IPS-NIHi11 (cell line): Measurements from ENCODE around the gene GRP.
"Not testable (repeated sequence)": the region's sequence is repeated elsewhere in the genome, so short reads cannot be mapped to it uniquely, and the experiment has no call there.

Source experiments
- DNase-seq: peaks from one replicate; pipeline ENCODE4 v3.0.0; 2012; ENCODE audit warnings: mixed read lengths, low spot score

The GRP gene

DNA sequence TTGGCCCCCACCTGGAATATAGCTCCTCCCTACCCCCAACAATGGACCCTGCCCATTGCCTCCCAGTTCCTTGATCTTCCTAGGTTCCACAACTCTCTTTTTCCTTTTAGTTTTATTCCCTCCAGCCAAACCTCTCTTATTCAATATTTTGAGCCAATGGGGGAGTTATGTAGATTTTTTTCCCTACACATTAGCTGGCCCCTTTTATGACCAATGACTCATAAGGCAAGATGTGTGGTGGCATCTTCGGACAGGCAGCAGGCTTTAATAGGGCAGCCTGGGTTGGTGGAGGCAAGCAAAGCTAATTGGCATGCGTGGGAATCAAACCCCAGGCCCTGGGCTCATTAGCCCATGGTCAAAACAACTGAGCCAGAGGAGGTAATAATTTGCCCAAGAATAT is 9.2 kb downstream of the GRP start:
- no peak for DNase-seq

DNA sequence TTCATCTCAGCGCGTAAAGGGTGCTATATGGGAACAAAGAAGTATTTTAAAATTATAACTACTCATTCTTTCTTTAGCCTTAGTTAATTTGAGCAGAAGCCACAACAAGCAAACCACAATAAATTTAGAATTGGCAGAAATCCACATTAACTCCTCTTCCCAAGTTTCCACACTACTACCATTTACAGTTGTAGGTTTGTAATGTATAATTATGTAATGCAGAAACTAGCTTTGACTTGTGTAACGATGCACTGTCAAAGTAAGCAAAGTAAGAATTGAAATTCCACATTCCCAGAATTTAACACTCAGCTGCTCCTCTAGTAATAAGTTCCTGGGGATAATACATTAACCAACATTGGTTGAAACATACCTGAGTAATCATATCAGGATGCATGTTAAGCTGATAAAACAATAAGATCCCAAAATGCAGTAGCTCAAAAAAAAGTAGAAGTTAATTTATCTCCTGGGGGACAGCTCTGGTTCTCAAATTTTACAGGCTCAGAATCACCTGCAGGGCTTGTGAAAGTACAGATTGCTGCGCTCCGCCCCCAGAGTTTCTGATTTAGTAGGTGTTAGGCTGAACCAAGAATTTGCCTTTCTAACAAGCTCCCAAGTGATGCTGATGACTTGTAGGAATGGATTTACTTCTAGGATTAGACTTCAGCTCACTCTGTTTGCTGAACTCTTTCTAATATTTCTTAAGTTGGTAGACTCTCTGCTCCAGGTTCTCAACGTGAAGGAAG is 9.9 kb downstream of the GRP start:
- no peak for DNase-seq

DNA sequence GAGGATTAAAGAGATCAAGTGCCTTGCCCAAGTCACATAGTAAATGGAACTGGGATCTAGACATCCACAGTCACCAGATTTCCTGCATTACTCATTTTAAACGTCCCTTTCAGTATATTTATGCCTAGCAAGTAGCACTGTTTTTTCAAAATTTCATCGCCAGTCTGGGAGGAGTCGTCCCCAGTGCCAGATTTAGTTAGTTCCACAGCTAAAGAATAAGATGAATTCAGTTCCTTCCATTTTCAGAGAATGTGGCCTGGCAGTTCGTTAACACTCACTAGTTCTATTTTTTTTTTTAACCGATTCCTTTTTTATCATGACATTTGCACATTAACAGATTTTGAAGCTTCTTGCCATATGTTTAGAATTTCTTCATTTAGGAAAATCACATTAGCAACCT is 11.2 kb downstream of the GRP start:
- no peak for DNase-seq

DNA sequence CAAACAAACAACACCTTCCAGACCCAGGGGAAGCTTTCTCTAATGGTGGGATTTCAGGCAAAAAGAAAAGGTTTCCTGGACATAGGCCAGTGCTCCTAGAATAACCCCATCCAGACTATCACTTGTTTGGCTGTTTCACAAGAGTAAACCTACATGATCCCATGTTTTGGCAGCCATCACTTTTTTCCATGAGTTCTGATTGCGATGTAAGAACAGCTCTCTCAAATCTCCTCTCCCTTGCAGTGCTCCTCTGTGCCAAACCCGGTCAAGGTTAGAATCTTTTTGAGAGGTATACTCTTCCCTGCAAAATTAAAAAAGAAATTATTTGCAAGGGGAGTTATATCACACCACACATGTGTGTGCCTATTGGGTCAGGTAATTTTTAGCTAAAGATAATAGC is 11.9 kb downstream of the GRP start:
- DNase-seq = no peak

DNA sequence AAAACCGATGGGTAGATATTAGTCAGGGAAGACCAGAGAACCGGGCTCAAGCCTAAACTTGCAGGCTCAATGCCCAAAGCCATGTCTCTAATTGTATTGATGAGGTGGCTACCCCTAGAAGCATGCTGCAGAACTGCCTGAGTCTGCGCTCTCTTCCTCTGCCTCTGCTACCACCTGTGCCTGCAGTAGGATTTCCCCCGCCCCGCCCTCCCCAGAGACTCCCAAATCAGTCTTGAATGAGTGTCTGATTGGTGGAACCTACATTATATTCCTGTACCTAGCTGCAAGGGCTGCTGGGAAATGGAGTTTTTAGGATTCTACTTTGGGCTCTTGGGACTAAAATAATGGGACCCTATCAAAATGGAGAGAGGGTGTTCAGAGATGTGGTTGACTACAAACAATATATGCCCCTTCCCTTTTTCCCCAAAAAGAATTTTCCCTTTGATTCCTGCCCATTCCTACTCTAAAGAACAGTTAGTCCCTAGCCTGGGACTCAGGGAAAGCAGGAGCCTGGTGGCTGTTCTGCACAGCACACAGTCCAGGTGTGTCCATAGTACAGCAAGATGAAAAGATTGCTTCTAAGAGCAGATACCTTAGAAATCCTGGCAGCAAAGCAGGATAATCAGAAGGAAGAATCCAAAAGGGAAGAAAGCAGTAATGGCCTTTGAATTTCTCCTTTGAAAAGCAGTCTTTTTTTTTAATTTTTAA is 12.5 kb downstream of the GRP start:
- peak; percentile 35 for DNase-seq

DNA sequence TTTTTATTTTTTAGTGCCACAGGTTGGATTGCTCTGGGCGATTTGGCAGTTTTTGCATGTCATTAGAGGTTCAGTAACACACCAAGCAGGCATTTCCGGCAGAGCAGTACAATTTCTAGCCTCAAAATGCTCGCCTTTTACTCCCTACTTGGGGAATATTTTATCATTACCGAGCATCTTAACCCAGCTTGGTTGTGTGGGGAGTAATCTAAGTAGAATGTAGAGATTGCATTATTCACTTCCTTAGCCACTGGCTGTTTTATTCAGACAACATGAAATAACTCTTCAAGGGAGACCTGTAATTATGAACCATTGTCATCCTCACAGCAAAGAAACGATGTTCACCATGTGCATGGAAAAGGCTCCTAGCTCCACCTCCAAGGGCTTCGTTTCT is 13.1 kb downstream of the GRP start:
- DNase-seq = no peak

DNA sequence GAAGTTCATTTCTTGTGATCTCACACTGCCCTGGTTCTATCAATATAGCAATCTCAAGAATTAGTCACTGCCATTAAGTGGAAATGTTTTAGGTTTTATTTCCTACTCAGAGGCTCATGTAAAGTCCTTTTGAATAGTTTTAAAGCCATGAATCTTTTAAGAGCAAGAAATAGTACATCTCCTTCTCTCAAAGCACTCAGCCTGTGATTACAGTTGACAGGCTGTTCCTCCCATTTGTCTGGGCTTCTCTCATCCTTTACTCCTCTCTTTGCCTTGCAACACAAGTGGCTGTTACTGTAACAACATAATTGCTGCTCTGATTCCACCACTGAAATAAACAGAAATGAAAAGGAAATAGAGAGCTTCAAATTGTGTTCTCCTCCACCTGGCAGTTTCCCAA is 18.4 kb downstream of the GRP start:
- no peak for DNase-seq

DNA sequence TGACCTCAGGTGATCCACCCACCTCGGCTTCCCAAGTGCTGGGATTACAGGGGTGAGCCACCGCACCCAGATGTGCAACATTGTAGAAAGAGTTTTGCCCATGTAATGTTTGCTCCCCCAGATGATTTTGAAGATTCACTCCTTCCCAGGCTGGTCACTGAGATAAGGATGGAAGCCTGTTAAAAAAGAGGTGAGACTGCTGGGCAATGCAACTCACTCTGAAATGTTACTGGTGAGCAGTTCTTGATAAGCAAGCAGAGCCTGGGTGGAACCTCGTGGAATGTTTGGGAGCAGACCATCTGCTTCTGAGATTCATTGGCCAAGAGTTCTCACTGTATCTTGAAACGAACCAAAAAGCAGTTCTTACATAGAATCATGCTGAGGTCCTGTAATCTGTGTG is 19.7 kb downstream of the GRP start:
- no peak for DNase-seq

DNA sequence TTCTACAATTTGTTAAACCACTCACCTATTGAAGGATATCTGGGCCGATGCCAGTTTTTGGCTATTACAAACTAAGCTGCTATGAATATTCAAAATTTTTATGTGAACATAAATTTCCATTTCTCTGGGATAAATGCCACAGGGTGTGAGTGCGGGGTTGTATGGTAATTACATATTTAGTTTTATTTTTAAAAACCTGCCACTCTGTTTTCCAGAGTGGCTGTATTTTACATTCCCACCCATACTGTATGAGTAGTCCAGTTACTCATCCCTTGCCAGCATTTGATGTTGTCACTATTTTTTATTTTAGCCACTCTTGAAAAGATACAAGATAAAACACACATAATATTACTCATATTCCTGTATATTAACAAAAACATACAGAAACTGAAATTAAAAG is 22.9 kb downstream of the GRP start:
- DNase-seq = no peak

DNA sequence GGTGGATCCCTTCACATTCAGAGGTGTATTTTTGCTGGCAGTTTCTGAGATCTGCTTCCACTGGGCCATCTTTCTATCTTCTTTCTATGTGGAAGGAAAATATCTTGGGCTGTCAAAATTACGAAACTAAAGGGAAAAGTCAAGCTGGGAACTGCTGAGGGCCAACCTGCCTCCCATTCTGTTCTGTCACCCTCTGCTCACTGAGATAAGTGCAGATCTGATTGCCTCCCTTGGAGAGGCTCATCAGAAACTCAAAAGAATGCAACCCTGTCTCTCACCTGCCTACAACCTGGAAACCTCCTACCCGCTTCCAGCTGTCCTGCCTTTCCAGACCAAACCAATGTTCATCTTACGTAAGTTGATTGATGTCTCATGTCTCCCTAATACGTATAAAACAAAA is 26.8 kb downstream of the GRP start:
- no peak for DNase-seq

DNA sequence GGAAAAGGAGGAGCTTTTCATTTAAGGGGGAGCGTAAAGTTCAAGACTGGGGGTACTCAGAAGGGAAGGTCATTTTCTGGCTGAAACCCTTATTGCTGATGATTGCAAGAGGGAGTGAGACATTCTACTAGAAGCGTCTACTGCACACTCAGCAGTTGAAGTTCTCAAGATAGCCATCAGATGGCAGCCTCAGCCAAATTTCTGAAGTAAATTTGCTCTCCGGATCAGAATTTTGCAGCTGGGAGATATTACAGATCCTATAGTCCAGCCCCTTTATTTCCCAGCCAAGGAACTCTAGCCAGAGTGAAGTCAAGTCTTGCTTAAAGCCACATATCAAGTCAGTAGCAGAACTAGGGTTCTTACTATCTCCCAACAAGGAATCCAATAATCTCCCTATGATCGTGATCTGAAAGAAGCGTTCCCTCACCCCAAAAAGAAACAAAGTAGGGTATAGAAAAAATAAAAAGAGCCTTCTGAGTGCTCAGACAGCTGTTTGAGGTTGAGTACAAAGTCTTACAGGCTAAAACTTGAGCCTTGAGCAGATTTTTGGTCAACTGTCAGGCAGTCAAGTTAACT is 29.3 kb downstream of the GRP start:
- peak; percentile 58 for DNase-seq

DNA sequence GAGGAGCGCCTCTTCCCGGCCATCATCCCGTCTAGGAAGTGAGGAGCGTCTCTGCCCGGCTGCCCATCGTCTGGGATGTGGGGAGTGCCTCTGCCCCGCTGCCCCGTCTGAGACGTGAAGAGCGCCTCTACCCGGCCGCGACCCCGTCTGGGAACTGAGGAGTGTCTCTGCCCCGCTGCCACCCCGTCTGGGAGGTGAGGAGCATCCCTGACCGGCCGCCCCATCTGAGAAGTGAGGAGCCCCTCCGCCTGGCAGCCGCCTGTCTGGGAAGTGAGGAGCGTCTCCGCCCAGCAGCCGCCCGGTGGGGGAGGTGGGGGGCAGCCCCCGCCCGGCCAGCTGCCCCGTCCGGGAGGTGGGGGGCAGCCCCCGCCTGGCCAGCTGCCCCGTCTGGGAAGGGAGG is 35.5 kb downstream of the GRP start:
- not testable (repeated sequence) for DNase-seq

DNA sequence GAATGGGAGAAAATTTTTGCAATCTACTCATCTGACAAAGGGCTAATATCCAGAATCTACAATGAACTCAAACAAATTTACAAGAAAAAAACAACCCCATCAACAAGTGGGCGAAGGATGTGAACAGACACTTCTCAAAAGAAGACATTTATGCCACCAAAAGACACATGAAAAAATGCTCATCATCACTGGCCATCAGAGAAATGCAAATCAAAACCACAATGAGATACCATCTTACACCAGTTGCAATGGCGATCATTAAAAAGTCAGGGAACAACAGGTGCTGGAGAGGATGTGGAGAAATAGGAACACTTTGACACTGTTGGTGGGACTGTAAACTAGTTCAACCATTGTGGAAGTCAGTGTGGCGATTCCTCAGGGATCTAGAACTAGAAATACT is 41.9 kb downstream of the GRP start:
- DNase-seq = not testable (repeated sequence)

DNA sequence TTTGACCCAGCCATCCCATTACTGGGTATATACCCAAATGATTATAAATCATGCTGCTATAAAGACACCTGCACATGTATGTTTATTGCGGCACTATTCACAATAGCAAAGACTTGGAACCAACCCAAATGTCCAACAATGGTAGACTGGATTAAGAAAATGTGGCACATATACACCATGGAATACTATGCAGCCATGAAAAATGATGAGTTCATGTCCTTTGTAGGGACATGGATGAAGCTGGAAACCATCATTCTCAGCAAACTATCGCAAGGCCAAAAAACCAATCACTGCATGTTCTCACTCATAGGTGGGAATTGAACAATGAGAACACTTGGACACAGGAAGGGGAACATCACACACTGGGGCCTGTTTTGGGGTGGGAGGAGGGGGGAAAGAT is 42.3 kb downstream of the GRP start:
- not testable (repeated sequence) for DNase-seq

DNA sequence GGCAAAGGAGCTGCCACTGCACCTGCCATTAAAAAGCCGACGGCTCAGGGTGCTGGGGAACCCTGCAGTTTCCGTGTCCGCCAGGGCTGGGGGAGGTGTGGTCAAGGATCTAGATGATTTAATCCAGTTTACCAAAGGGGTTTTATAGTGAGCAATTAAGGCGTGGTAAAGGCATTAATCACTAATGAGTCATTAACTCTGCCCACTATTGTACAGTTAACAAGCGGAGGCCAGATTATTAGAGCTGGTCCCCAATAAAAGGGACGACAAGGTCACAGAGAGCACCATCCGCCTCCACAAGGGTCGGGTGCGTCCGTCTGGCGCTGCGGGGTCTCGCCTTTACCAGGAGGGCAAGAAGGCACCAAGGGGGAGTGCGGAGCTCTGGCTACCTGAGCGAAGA is 43.7 kb downstream of the GRP start:
- DNase-seq = no peak

DNA sequence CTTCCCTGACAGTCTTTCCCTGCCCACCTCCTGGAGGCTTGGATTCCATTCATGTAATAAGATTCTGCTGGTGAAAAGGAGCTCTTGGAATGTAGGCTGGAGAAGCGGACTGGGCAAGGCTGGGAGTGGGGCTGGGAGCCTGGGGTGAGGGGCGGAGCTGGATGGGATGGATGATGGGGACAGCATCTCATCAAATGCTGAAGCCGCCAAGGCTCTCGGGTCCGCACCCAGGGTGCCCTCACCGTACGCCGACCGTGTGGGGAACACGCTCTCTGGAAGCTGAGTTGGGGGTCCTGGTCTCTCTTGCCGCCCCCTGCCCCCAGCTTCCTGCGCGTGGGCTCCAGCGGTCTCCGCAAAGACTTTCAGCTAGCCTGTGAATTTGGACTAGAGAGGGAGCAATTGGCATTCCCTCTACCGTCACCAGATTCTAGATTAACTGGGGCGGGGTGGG is 44.2 kb downstream of the GRP start:
- DNase-seq = peak; percentile 41

DNA sequence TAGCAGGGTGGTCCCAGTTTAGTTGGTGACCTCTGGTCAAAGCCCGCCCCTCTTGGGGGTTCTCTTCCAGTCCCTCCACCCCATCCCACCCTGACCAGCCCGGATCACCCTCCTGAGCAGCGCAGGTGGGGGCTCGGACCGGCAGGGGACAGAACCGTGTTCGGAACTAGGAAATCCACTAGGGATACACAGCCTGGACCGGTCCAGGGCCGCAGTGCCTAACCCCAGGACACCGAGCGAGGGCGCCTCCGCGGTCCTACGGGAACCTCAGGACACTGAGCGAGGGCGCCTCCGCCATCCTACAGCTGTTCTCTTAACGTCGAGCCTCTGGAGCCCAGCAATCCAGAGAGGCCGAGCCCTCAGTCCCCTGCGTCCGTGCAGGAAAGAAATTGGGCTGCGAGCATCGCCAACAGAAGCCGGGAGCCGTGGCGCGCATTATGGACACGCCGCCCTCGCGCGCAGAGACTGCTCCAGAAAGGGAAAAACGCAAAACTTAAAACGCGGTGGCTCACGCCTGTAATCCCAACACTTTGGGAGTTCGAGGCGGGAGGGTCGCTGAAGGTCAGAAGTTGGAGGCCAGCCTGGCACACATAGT is 44.8 kb downstream of the GRP start:
- DNase-seq = no peak

DNA sequence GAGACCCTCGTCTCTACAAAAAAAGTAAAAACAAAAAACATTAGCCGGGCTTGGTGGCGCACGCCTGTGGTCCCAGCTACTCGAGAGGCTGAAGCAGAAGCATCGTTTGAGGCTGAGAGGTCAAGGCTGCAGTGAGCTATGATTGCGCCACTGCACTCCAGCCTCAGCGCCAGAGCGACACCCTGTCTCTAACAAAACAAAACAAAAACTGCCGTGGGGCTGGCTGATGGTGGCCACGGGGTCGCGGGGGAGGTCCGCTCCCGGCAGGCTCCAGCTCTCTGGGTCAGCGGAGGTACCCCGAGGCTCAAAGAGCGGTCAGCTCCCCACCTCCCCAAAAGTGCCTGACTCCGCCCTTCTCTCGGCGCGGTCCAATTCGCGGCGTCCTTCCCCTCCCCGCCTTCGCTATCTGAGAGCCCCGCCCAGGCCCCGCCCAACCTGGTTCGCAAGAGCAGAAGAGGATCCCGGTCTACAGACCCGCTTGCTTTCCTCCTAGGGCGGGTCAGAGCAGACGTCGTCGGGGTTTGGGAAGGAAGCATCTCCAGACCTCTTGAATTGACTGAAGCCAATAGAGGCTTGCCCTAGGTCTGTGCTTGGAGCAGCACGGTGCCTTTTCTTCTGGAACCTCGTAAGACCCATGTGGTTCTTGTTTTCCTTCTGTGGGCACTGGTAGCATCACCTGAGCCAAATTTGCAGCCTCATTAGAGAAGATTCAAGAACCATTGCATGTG is 45.5 kb downstream of the GRP start:
- peak; percentile 84 for DNase-seq

DNA sequence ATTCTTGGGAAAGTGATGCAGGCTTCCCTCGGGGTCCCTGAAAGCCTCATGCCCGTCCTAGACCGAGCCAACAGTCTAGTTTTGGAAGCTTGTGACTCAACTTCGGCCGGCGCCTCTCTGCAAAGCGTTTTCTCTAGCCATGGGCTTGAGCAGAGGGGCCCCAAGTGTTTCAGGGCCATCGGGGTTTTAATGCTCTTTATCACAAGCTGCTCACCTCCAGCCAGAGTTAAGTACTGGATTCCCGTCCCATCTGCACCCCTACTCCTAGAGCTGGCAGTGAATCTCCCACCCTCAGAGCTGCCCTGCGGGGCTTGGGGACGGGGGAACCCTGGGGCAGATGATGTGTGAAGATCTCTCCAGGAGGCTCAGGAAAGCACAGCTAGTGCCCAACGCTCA is 46.0 kb downstream of the GRP start:
- DNase-seq = no peak

DNA sequence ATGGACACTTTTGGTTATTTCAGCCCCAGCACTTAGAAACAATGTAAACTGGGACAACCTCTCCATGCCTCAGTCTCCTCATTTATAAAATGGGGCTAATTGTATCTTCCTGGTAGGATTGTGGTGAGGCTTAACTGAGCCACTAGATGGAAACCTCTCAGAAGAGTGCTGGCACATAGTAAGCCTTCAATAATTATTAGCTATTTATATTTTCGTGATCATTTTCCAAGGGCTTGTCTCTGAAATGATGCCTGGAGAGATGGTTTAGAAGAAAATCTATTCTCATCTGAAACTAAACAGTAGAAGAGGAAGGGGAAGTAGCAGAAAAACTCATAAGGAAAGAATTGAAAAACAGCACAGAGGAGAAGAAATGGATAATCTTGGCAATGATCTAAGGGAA is 46.5 kb downstream of the GRP start:
- DNase-seq = no peak

DNA sequence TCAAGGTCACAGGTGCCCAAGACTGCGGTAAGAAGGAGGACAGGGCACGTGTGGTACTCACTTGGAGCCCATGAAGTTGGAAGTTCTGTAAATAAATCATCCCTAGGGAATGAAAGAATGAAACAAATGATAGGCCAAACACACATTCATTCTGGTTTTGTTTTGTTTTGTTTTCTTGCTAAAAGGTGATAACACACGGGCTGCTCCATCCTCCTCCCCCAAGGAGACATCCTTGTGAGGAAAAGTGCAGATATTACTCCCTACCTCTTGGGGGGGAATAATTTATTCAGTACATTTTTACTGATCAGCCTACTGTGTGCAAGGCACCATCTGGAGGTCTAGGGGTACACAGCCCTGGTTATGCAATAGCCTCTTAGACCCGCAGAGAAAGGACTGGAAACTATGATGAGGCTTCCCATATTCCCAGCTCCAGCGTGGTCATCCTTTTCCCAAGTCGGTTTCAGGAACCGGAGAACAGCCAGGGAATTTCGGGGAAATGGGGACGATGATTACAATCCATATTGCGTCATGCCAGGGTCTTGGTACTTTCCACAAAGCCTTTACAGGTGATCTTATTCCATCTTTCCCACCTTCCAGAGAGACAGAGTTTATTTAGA is 47.0 kb downstream of the GRP start:
- no peak for DNase-seq
